NCI-H1417 treated with DMSO at 0.1 percent for 48 hours (cell line): ENCODE measurements around the gene SUDS3.
"Not testable (repeated sequence)": the region's sequence is repeated elsewhere in the genome, so short reads cannot be mapped to it uniquely, and the experiment has no call there.

Experiments used
- DNase-seq: peaks from one replicate; lab custom pipeline; 2025; lab: John Stamatoyannopoulos, UW

The SUDS3 gene

GRCh38 chr12:118376089-118377020, at the start of gene SUDS3:
Gene SUDS3 (plus strand): TSS chr12:118376555. CDS start chr12:118376692, 137 bp downstream.
- peak; percentile 63 for DNase-seq

GRCh38 chr12:118326991-118327390, 49.4 kb upstream of the SUDS3 start:
- no peak for DNase-seq

- no peak for DNase-seq
These were observed 49.0 kb upstream of the SUDS3 start for GRCh38 chr12:118327391-118327790.

- DNase-seq, result no peak
These were observed 47.6 kb upstream of the SUDS3 start for GRCh38 chr12:118328486-118329330.

GRCh38 chr12:118330421-118331018, 45.8 kb upstream of the SUDS3 start:
- no peak for DNase-seq

GRCh38 chr12:118332511-118332910, 43.8 kb upstream of the SUDS3 start:
- no peak for DNase-seq

- no peak for DNase-seq
These were observed 42.1 kb upstream of the SUDS3 start for GRCh38 chr12:118334241-118334640.

- no peak for DNase-seq
These were observed 41.3 kb upstream of the SUDS3 start for GRCh38 chr12:118334939-118335567.

- DNase-seq, result no peak
These were observed 40.2 kb upstream of the SUDS3 start for GRCh38 chr12:118336123-118336522.

GRCh38 chr12:118337194-118337838, 39.0 kb upstream of the SUDS3 start:
- DNase-seq, result no peak

- DNase-seq, result no peak
These were observed 34.3 kb upstream of the SUDS3 start for GRCh38 chr12:118342090-118342489.

GRCh38 chr12:118344829-118345228, 31.5 kb upstream of the SUDS3 start:
- no peak for DNase-seq

GRCh38 chr12:118345355-118345754, 31.0 kb upstream of the SUDS3 start:
- no peak for DNase-seq

GRCh38 chr12:118346895-118347294, 29.5 kb upstream of the SUDS3 start:
- no peak for DNase-seq

- DNase-seq, result no peak
These were observed 28.4 kb upstream of the SUDS3 start for GRCh38 chr12:118347916-118348315.

- no peak for DNase-seq
These were observed 25.3 kb upstream of the SUDS3 start for GRCh38 chr12:118350908-118351559.

GRCh38 chr12:118353721-118354120, 22.6 kb upstream of the SUDS3 start:
- no peak for DNase-seq

- not testable (repeated sequence) for DNase-seq
These were observed 21.9 kb upstream of the SUDS3 start for GRCh38 chr12:118354503-118354902.

- DNase-seq, result no peak
These were observed 21.5 kb upstream of the SUDS3 start for GRCh38 chr12:118354903-118355302.

- DNase-seq, result no peak
These were observed 20.5 kb upstream of the SUDS3 start for GRCh38 chr12:118355843-118356242.

GRCh38 chr12:118356809-118357256, 19.5 kb upstream of the SUDS3 start:
- DNase-seq, result no peak
